GM18907 (cell line): ENCODE measurements around the gene VGLL3.
A peak's percentile ranks its signal among the peaks of the same experiment; 100 is the strongest.
"Not testable (repeated sequence)": the region's sequence is repeated elsewhere in the genome, so short reads cannot be mapped to it uniquely, and the experiment has no call there.

ENCODE experiments used
- ATAC-seq: cut with Tn5 transposase; IDR thresholded peaks from one replicate; pipeline ENCODE4 v1.9.1; 2021; ENCODE audit warnings: mild to moderate bottlenecking, moderate library complexity; ENCODE audit not compliant: unreplicated experiment

The VGLL3 gene, protein sequence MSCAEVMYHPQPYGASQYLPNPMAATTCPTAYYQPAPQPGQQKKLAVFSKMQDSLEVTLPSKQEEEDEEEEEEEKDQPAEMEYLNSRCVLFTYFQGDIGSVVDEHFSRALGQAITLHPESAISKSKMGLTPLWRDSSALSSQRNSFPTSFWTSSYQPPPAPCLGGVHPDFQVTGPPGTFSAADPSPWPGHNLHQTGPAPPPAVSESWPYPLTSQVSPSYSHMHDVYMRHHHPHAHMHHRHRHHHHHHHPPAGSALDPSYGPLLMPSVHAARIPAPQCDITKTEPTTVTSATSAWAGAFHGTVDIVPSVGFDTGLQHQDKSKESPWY

DNA sequence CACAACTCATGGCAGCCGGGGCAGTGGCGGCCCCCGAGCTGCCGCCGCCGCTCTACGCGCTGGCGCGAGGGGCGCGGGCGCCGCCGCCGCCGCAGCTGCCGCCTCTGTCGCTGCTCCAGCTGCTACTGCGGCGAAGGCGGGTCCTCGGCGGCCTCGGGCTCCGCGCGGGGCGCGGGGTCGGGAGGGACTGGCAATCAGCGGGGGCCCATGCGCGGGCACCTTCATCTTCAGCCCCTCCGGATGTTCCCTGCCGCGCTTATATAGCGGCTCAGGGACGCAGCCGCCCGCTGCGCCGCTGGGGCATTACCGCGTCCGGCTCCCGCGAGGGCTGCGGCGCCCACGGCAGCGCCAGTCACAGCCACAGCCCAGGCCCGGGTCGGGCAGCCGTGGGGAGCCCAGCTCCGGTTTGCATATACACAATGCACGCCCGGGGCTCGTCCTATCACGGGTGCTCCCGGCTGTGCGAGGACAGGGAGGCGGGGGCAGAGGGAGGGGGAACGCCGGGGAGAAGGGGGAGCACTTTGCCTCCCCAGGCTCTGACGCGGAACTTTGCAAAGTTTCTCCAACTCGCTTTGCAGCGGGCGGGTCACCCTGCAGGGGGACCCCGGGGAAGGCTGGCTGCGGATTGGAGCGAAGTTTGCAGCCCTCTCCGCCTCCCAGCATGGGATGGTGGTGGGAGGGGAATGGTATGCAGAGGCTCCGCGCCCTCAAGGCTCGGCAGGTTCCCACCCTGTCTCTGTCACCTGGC lies at the start of gene VGLL3:
Gene VGLL3, minus strand, starts transcription at position 416 of the 748 bp plus-strand sequence. Its CDS starts 406 bp downstream, at position 10.
- peak; percentile 68 for ATAC-seq

DNA sequence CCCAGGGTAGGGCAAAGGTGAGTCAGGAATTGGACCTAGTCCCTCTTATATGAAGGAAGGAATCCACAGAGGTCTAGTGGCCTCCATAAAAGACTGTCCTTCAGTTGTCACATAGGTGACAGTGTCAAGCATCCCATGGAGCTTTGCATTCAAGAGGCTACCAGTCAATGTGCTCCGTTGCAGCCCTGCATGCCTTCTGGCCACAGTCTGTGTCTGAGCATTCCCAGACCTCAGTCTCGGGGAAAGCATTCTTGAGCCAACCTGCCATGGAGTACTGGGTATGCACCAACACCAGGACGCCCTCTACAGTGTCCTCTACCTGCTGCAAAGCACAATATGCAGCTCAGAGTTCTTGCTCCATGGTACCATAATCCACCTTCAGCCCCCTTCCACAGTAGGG lies 46.7 kb upstream of the VGLL3 start:
- ATAC-seq, result no peak

DNA sequence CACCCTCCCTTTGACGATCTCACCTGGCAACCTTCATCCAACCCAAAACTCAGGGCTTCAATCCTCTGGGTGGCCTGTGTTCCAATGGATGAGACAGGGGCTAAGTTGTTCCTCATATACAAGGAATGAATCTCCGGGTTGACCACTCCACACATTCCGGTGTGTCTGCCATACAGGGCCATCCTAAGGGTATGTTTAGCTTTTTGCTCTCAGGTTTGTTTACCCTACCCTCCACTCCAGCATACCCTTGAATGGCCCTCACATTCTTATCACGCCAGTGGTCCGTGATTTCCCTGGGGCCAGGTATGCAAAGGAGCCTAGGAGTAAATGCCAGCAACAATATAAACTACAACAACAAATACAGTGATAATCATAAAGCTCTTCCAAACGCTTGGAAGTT lies 45.7 kb upstream of the VGLL3 start:
- ATAC-seq, result no peak

DNA sequence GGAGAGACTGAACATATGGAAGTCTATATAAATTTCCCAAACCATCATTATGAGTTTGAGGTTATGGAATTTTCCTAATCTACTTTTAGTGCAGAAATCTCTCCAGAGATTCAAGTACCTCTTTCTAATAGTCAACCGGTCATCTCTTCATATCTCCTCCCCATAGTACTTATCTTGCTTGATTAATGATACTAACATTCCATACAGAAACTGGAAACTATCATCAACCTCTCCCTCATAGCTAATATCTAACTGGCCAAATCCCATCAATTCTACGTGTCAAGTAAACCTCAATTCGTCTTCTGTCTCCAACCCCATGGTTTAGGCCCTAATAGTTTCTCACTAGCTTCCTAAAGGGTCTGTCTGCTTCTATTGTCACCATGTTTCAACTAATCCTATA lies 44.4 kb upstream of the VGLL3 start:
- no peak for ATAC-seq

DNA sequence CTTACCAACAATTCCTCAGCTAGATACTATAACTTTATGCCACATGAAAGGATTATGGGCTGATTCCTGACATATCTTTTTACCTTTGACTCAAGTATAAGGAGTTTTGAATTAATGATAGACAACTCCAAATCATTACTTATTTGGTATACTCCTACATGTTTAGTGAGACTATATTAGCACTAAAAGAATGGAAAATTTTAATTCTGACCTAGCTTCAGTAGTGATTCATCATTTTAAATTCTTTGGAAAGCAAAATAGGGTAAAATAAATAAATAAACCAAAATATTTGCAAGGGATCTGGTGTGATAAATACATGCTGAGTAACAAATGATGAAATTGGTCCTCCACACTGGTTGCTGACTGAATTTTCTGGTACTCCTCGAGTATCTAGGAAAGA lies 42.3 kb upstream of the VGLL3 start:
- no peak for ATAC-seq

DNA sequence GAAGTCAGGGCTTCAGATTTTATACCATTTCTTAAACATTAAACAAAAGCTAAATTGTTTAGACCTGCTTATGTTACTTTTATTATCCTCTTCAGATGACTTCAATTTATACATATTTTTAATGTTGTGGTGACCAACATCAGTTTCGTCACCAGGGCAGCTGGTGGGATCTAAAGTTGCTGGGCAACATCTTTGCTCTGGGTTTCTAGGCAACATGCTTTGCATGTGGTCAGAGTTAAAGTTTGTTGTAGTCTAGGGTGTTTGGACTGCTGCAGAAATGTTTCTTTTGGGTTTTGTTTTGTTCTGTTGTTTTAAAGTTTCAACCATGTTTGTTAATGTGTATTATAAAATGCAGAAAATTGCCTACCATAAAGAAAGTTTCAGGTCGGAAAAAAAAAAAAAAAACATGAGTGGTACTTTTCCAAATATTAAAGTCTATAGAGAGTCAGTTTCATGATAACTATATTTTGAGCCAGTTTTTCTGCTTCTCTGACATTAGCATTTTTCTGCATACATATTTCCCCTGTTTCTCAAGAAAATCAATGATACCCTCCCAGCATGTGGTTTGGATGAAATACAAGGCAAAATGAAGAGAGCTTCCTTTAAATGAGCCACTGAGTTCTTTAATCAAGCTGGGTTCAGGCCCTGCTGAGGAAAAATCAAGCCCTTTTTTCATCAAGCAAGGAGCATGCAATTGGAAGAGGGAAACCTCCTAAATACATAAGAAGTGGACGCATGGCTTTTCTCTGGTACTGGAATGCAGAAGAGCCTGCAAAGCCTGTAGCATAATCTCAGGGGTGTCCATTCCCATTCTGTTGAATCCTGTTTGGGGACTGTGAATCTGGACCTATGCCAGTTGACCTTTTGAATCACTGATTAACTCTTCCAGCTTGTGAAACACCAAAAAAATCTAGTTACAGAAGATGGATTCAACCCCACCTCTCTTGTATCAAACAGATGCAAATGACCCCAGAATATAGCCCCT lies 35.0 kb upstream of the VGLL3 start:
- ATAC-seq, result no peak

DNA sequence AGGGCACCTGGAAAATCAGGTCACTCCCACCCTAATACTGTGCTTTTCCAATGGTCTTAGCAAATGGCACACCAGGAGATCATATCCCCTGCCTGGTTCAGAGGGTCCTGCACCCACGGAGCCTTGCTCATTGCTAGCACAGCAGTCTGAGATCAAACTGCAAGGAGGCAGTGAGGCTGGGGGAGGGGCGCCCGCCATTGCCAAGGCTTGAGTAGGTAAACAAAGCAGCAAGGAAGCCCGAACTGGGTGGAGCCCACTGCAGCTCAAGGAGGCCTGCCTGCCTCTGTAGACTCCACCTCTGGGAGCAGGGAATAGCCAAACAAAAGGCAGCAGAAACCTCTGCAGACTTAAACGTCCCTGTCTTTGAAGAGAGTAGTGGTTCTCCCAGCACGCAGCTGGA lies 26.4 kb upstream of the VGLL3 start:
- ATAC-seq, result not testable (repeated sequence)

DNA sequence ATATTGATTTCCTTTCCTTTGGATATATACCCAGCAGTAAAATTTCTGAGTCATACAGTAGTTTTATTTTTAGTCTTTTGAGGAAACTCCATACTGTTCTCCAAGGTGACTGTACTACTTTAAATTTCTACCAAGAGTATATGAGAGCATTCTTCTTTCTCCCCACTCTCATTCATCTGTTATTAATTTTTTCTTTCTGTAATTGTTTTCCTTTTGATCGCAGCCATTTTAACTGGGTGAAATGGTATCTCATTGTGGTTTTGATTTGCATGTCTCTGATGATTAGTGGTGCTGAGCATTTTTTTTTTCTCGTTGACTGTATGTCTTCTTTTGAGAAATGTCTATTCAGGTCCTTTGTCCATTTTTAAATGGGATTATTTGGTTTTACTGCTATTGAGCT lies 18.3 kb upstream of the VGLL3 start:
- ATAC-seq, result no peak

DNA sequence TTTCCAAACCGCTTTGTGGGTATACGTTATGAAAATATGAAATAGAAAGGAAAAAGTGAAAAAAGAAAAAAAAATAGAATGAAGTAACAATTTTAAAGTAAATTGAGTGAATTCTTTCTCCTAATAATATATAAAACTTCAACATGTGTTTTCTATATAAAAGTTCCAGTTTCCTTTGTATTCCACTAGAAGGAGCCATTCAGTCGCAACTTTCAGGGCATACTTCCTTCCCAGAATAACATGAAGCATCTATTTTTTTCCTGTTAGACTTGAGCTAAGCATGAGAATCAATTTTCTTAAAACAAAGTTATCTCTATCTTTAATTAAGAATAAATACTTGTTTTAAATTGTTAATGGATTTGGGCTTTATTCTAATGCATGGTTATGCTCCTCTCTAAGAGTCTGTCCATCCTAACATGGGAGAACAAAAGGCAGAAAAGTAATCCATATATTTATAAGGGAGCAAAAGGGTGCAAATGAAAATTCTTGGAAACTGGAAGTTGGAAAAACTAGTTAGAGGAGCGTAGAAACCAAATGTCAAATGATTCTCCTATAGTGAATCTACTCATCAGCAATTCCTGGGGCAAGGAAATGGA lies 16.0 kb upstream of the VGLL3 start:
- no peak for ATAC-seq

DNA sequence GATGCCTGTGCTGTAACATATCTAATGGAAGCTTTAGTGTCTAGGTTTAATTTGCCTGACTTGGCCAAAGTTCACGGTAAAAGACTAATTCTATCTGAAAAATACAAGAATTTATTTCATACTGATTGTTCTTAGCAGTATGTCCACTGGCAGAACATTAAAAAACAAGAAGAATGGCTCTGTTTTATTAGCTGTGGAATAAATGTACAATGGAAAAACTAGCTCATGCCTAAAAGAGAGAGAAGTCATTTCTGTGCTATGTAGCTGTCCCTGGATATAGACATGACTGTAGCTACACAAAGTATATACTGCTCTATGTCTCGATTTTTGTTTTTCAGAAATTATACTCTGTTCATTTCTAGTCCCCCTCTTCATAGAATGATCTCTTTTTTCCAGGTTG lies 13.9 kb upstream of the VGLL3 start:
- no peak for ATAC-seq

DNA sequence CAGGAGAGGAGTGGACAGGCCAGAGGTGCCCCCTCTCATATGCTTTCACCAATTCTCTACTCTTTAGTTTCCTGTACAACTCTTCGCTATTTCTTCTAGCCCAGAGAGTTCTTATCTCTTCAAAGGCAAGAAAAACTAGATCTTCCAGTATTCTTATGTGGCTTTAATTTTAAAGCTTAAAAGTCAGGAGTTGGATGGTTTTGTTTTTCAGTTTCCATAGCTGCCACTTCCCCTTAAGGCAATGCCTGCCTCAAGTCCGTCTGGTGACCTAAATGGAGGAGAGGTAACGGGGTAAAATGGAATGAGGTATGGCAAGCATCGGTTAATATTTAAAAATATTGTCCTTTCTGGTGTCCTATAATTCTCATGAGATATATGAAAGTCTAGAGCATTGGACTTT lies 11.4 kb upstream of the VGLL3 start:
- ATAC-seq, result no peak

DNA sequence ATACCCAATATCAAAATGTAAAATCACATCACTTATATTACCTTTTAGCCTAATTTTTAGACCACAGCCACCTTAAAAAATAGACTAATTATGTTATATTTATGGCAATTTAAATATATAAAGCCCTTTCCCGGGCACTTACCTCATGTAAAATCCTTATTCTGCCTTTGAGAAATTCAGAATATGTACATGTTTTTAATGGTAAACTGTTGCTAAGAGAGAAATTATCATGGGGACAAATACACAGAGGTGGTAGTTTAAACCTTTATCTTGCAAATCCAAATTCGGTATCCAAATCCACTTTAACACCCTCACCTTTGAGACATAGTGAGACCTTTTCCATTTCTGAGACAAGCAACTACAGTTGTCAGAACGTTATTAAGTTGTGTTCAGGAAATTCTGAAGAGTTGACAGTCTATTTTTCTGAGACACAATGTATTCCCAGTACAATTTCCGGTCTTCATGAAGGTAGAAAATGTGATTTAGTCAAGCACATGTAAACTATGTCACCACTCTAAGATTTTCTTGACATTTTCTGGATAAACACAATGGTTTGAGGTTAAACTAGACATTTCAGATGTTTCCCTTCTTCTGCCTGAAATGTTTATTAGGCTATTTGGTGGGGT lies 10.6 kb upstream of the VGLL3 start:
- ATAC-seq, result no peak

DNA sequence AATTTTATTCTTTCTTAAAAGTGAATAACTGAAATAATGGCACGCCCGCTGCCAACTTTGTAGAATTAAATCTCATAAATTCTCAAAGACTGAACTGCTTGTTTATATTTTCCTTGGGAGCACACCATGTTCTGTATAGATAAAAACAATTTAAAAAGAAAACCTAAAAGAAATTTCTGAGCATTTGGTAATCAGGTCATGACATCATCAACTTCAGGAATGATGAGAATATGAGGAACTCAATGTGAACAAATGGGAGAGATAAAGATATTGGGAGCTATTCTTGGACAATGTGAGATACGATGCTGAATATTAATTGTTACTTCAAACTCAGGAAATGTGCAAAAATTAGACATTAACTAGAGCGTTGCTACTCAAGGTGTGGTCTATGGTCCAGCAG lies 10.0 kb upstream of the VGLL3 start:
- ATAC-seq, result no peak

DNA sequence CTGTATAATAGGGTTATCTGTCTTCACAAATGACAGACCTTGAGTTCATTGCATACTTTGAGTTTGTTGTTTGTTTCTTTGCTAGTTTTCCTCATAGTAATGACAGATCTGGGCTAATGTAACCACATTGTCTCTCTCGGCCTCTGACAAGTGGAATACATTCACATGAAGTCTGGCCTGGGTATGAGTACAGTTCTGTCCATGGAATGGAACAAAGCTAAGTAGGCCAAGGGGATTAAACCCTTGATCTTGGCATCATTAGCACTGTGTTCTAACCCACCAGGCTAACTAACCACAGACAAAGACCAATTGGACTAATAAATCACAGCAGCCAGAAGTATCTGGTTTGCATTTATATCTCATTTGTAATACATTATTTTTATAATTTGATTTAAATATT lies 7.6 kb upstream of the VGLL3 start:
- no peak for ATAC-seq

DNA sequence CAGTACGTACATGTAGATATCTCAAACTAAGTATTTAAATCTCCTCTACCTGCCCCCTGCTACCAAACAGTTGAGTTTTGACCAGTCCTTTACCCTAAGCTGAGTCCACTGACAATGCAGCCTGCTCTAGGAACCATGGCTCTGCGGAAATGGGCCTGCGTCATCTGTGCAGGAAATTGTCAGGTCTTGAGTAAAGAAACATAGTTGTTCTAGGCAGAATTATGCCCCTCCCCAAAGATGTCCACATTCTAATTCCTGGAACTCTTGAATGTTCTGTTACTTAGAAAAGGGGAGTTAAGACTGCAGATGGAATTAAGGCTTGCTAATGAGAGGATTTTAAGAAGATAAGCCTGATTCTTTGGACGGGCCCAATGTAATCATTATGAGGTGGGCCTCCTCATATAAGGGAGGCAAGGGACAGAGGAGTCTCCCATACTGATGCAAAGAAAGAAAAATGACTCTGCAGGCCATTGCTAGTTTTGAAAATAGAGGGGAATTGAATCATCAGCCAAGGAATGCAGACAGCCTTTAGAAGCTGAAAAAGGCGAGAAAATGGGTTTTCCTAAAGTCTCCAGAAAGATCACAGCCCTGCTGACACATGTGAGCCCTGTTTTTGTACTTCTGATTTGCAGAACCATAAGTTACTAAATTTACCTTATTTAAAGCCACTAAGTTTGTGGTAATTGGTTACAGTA lies 5.5 kb upstream of the VGLL3 start:
- no peak for ATAC-seq

DNA sequence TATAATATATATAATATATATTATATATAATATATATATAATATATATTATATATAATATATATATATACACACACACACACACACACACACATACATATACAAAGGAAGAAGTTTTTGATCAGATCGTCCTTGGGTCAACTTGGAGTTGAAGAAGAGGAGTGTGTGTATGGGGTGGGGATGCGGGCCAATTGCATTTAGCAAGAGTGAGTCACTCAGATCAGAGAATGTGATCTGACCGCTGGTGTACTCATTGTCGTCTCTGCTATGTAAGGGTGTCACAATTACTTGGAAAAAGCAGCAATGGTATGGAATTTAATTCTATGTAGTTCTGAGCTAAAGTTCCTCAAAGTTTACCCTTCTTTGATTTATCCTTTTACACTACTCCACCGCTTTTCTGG lies 4.6 kb upstream of the VGLL3 start:
- ATAC-seq, result no peak

DNA sequence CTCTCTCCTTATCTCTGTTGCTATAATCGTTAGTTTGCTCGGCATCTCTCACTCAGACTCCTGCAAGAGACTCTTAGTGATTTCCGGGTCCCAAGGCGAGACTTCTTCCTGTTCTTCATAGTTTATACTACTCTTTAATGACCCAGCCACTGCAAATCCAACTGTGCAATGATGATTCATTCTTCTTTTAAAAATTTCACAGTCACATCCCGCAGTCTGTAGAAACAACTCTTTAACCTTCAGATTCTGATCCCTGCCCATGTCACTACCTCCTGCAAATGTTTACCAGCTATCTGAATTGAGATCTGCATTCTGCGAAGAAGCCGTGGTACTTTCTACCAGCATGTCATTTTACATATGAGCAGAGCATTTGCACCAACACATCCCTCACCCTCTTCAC lies 2.8 kb upstream of the VGLL3 start:
- no peak for ATAC-seq

DNA sequence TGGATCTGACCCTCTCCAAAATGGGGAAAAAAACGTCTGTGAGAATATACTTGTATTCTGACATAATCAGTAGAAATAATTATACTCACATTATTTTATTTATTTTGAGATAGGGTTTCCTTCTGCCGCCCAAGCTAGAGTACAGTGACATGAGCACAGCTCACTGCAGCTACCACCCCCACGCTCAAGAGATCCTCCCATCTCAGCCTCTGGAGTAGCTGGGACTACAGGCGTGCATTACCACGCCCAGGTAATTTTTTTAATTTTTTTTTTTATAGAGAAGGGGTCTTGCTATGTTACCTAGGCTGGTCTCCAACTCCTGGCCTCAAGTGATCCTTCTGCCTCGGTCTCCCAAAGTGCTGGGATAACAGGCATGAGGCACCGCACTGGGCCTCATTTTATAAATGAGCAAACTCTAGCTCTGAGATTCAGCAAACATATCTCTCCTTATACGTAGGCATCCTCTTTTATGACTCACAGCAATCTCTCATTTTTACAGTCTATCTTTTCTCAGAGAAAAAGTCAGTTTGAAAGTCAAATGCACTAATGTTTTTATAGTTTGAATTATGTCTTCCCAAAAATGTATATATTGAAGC lies 989 bp upstream of the VGLL3 start:
- no peak for ATAC-seq

DNA sequence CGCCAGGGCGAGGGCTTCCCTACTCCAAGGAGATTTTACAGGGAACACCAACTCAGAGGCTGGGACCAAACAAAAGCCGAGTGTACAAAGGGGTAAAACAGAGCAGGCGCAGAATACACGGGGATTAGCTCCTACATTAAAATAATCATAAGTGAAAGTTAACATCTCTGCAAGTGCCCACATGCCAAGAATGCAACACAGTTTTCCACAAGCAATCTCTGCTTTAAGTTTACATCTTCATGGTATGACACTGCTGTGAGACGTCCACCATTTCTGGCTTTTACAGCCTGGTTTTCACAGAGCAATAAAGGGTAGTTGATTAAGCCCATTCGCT lies 500 bp upstream of the VGLL3 start:
- ATAC-seq, result no peak
